GM21360 (cell line): ENCODE data around the gene BCAP29.
A peak's percentile ranks its signal among the peaks of the same experiment; 100 is the strongest.
"Not testable (repeated sequence)": the region's sequence is repeated elsewhere in the genome, so short reads cannot be mapped to it uniquely, and the experiment has no call there.

Source experiments
- ATAC-seq: cut with Tn5 transposase; IDR thresholded peaks from one replicate; pipeline ENCODE4 v1.9.1; 2021; ENCODE audit warnings: mild to moderate bottlenecking, moderate library complexity; ENCODE audit not compliant: unreplicated experiment

BCAP29 gene

DNA sequence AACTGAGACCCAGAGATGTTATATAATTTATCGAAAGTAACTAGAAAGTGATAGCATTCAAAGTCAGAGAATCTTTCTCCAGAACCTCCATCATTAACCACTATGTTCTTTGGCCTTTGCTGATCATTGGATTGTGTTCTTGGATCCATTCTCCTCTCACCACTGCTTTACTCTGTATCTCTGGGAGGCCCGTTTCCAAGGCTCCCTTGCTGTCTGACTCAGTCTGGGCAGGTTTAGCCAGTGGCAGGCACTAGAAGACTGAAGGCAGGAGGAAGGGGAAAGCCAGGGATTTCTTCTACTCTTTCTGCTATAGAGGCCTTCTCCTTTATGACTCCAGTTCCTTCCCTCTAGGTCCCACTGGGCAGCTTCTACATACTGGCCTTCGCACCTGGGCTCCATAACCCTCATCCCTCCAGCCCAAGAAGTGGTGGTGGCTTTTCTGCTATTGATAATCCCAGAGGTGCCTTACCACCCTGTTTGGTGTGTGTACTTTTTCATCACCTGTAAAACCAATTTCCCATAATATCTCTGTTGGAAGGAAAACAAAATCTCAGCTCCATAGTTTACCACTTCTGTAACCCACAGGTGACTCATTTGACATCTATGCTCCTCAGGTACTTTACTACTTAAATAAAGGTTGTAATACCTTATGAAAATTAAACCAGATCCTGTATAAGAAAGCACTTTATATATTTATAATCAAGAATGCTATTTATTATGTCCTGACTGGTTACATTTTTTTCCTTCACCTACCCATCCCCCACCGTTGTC, 36.0 kb downstream of the BCAP29 start:
- no peak for ATAC-seq

DNA sequence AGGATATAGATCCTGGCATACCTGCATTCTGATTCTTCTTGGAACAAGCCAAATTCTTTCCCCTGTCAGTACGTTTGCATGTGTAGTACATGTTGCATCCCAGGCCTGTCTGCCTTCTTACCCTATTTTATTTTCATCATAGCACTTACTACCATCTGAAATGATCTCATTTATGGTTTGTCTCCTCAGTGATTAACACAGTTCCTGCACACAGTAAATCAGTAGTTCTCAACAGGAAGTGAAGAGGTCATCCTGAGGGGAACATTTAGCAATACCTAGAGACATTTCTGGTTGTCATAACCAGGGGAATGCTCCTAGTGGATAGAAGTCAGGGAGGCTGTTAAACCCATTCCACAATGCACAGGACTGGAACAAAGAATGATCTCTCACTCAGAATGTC, 42.4 kb downstream of the BCAP29 start:
- ATAC-seq = no peak

GRCh38 chr7:107622894-107623293, 42.8 kb downstream of the BCAP29 start:
- no peak for ATAC-seq

GRCh38 chr7:107627002-107627401, 47.0 kb downstream of the BCAP29 start:
- ATAC-seq = no peak

DNA sequence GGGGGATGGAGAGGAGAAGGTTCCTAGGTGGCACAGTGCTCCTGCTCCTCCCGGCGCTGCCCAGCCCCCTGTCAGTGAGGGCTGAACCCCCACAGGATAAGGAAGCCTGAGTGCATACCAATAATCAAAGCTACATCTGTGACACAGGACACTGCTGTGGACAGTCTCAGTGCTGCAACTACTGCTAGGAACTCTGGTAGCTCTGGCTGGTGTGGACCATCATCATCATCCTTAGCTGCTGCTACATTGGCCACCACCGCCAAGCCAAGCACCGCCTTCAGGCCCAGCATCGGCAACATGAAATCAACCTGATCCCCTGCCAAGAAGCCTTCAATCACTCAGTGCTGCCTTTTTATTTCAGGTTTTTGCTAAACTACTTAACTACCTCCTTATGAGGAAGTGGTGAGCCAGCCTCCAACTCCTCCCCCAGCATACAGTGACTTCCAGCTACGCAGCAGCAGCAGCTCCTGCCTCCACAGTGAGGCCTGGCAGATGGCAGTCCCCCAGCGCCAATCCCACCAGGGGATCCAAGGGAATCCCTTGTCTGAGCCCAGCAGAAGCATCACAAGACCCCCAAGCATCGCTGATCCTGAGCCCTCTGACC, 48.5 kb downstream of the BCAP29 start:
- no peak for ATAC-seq

DNA sequence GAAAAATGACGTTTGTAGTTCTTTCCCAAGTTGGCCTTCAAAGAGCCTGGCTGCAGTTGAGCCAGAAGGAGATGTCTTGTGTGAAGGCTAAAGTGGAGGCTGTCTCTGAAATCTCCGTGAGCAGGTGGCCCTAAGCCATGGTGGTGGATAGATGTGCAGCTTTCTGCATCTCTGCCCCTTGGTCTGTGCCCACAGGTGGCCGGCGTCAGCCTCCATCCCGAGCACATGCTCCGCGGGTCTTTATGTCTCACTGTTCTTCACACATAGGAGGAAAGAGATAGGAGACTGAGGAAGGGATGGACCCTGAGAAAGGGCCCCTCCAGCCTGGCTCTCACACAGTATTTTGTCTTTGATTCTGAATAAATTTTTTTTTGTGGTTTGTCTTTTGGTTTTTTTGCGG, 50.3 kb downstream of the BCAP29 start:
- no peak for ATAC-seq

GRCh38 chr7:107631588-107632491, 51.8 kb downstream of the BCAP29 start:
- no peak for ATAC-seq

- ATAC-seq = no peak
Measured at GRCh38 chr7:107632492-107632865, 52.4 kb downstream of the BCAP29 start.

DNA sequence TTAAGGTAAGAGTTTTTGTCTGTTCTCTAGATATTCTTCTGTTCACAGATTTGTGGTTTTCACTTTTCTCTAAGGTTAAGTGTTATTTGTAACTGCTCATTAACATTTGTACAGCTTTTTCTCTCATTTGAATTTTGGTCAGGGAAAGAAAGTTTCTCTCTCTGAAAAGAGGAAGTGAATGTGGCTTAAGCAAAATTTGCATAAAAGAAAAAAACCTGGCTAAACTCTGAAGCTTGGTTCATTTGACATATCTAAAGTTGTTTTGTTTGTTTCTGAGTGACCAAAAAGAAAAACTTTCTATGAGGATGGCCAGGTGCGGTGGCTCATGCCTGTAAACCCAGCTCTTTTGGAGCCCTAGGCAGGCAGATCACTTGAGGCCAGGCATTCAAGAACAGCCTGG, 58.5 kb downstream of the BCAP29 start:
- ATAC-seq = peak; percentile 90

DNA sequence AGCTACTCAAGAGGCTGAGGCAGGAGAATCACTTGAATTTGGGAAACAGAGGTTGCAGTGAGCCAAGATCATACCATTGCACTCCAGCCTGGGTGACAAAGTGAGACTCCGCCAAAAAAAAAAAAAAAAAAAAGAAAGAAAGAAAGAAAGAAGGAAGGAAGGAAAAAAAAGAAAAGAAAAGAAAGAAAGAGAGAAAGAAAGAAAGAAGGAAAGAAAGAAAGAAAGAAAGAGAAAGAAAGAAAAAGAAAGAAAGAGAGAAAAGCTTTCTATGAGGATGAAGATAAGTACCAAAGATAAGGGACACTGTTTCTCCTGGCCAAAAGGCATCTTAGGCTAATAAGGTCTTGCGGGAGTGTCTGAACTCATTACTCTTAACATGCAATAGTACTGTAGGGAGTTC, 59.0 kb downstream of the BCAP29 start:
- not testable (repeated sequence) for ATAC-seq

DNA sequence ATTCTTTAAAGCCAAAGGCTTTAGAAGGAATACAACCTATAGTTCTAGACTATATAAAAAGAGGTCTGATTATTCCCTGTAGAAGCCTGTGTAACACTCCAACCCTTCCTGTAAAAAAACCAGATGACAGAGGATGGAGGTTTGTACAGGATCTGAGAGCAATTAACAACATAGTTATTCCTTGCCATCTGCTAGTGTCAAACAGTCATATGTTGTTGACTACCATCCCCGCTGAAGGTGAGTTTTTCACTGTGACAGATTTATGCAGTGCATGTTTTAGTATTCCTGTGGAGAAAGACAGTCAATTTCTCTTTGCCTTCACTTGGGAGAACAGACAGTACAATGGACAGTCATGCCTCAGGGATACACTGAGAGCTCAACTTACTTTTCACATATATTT, 61.6 kb downstream of the BCAP29 start:
- ATAC-seq = no peak

DNA sequence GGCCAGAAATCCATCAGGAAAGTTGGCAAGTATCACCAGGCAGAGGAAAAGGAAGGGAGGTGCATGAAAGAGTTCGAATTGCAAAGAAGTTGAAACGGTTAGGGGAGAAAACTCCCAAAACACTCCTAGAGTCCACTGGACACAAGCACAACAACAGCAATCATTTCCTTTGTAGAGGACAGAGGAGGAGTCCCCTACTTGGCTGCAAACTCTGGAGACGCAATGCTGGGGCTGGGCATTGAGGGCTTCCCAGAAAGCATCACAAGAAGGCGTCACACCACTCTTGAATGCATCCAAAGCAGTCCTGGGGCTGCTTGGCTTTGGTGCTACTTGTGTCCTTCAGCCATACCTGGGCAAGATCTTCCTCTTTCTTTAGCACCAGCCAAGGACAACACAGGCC, 62.5 kb downstream of the BCAP29 start:
- ATAC-seq = no peak

DNA sequence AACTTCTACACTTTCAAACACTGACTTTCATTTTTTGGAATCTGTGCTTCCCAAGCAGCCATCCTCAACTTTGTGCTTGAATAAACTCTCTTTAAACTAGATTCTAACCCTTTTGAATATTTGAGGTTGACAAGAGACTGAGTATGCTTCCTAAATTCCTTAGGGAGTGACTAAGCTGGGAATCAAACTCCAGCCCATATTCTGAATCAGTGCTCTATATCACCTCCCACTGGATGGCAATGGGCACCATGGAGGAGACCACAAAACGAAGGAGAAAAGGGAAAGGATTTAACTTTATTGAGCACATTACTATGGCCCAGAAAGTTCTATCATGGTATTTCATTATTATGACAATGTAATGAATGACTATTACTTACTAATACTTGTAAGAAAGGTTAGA, 63.4 kb downstream of the BCAP29 start:
- no peak for ATAC-seq

GRCh38 chr7:107643938-107644308, 63.9 kb downstream of the BCAP29 start:
- ATAC-seq = no peak

- no peak for ATAC-seq
Measured at GRCh38 chr7:107644309-107644974, 64.4 kb downstream of the BCAP29 start.

GRCh38 chr7:107652642-107653041, 72.6 kb downstream of the BCAP29 start:
- ATAC-seq = no peak

GRCh38 chr7:107658467-107658866, 78.4 kb downstream of the BCAP29 start:
- ATAC-seq = no peak

DNA sequence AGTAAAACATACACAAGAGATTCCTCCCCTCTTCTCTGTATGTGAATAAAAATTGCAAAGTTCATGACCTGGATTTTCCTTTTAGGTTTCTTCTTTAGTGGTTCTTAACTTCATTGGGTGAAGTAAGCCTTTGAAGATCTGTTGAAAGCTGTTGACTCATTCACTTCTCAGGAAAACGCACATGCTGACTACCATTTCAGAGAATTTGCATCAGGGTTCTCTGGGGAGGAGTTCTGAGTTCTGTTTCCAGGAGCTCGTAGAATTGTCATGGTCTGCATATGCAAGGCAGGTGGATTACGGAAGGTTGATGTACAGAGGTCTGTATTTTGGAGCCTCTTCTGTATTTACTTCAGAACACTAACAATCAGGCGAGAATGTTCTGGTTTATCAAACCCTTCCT, 79.6 kb downstream of the BCAP29 start:
- no peak for ATAC-seq

DNA sequence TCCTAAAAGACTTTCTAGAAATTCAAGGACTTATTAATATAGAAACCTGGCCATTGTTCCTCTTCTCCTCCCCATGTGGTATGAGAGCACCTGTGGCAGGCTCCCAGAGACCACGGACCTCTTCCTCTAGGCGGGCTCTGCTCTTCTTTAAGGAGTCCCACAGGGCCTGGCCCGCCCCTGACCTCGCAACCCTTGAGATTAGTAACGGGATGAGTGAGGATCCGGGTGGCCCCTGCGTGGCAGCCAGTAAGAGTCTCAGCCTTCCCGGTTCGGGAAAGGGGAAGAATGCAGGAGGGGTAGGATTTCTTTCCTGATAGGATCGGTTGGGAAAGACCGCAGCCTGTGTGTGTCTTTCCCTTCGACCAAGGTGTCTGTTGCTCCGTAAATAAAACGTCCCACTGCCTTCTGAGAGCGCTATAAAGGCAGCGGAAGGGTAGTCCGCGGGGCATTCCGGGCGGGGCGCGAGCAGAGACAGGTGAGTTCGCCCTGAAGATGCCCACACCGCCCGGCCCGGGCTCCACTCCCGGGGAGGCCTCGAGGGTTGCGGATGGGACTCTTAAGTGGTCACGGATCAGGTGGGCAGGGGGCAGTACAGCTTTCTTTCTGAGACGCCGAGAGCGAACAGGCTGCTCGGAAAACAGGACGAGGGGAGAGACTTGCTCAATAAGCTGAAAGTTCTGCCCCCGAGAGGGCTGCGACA, 80.5 kb downstream of the BCAP29 start, which contains the start of gene SLC26A4:
Gene SLC26A4, plus strand, starts transcription at position 448 of the 700 bp plus-strand sequence. CDS start 814 bp downstream, outside the sequence.
- peak; percentile 57 for ATAC-seq

GRCh38 chr7:107661081-107661864, 81.2 kb downstream of the BCAP29 start:
- ATAC-seq = no peak
